ENCODE results near the gene COBL.

COBL gene

DNA sequence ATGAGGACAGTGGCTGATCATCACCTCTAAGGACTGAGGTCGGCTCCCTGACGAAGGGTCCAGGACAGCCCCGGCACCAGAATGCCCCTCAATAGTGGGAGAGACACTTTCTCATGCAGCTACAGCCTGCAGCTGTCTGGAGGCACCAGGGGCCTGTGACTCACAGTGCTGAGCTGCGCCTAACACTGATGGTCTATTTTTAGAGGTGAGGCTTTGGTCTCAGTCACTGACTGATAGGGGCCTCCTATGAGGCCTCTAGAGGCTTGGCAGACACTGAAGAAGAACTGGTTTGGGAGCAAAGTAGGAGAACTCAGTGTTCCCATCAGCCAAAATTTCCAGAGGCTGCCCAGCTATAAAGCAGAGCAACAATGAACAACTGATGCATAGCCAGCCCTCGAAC lies 130.1 kb downstream of the COBL start:
- DNase-seq: no peak

DNA sequence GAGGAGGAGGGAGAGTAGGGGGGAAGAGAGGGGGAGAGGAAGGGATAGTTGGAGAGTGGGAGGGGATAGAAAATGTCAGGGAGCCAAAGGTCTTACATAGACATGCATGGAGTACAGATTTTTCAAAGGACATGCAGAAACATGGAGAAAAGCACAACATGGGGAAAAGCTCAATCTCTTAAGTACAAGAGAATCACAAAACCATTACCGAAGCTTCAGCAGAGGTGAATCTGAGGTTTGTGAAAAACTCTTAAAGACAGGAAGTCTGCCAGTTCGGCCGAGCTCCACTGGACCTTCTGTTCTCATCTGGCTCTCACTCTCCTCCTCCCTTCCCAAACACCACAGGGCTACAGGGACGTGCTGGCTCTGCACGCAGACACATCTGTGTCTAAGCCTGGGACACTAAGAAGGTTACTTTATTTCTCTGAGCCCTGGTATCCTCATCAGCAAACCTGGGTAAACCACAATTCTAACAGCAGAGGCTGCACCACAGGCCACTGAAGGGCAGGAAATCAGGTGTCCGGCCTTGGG lies 133.9 kb downstream of the COBL start:
- no peak for DNase-seq

DNA sequence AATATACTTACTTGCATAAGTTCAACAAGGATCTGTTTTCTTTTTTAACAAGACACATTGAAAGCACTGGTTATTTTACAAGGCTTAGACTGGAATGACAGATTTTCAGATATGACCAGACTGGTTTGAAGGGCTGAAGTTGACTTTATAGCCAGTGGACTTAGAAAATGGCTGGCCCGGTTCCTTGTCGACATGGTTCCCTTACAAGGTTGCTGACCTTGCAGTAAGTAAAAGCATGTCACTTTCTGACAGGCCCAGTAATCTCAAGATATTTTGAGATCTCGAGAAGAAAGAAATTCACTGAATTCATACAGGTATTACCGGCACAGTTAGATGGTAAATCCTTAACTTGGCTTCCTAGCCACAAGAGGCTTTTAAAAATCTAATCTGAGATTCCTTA lies 136.5 kb downstream of the COBL start:
- no peak for DNase-seq

DNA sequence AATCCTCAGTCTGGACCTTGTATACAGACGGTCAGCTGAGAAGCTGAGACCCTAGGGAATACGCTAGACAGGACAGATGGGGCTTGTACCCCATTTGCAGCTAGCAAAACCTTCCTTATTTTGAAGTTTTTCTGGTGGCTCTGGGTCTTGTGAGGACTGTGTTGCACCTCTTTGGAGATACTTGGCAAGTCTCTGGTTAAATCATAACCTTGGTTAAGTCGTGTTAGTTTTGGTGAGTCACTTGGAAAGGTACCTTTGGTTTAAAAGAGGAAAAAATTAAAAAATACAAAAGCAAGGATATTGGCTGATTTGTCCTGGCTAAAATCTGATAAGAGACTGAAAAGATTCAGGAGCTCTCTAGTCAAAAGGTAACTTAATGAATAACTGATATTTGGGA lies 140.6 kb downstream of the COBL start:
- DNase-seq: no peak

DNA sequence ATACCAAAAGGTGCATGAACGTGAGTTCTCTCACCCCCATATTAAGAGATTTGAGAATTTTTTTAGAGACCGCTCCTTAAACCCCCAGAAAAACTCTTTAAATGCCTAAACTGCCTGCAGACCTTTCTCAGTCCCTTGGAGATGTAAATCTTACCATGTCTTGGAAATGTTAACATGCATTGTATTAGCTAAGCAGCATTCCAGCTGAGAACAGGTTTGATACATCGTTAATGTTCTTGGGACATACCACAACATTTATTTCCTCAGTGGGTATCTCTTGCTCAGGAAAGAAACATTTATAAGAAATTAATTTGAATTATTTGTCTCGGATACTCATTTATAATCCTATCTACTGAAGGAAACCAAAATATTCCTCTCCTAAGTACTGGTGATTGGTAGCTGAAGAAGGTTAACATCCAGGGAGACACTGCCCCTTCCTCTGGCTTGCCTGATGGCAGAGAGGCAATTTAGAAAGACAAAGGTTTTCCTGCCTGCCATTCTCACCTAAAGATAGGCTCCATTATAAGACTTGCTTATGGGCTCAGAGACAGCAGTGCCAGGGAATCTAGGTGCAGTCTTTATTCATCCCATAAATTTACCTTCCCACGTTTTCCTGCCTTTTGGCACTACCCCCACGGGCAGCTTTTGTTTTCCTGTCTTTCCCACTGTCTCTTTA lies 141.2 kb downstream of the COBL start:
- DNase-seq: no peak

DNA sequence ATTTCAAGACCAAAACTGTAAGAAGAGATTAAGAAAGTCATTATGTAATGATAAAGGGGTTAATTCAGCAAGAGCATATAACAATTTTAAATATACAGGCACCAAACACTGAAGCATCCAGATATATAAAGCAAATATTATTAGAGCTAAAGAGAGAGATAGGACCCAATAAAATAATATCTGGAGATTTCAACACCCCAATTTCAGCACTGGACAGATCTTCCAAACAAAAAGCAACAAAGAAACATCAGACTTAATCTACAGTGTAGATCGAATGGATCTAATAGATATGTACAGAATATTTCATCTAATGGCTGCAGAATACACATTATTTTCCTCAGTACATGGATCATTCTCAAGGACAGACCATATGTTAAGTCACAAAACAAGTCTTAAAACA lies 151.3 kb downstream of the COBL start:
- DNase-seq: no peak

DNA sequence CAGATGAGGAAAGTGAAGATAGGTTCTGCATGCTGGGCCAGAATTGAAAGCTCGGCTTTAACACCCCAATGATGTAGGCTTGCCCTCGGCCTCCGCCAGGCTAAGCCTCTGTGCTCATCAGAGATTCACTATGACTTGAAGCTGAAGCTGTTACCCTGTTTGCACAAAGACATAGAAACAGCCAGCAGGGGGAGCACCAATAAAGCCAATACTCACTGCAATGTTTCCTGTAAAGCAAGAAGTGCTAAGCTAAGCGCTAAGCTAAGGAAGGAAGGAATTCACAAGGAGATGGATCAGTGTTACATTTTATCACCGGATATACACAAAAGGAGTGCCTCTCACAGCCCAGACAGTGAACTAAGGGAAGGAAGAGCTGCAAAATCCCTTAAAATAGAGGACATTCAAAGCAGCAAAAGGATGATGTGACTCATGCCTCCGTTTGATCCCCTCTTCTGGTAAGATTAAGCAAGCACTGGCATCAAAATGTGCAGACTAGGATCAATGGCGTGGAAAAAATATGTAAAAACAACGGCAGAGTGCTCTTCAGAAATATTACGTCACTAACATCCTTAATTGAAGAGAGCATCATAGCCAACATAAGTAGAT lies 153.8 kb downstream of the COBL start:
- DNase-seq: peak; percentile 77

DNA sequence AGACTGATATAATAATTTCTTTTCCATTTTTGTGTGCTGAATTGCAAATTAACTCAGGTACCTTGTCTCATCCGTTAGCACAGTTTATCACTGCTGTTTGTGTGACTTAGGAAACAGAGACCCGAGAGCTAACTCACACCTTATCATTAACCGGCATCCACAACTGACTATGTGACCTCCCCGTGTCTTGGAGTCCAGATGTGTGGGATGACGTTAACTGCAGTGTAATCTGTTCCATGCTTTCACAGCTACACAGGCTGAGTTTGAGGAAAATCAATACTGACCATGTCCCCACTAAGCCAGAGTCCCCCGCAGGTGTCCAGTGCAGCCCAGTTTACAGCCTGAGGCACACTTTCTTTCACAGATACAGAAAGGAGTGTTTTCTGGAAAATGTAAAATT lies 154.7 kb downstream of the COBL start:
- DNase-seq: no peak

DNA sequence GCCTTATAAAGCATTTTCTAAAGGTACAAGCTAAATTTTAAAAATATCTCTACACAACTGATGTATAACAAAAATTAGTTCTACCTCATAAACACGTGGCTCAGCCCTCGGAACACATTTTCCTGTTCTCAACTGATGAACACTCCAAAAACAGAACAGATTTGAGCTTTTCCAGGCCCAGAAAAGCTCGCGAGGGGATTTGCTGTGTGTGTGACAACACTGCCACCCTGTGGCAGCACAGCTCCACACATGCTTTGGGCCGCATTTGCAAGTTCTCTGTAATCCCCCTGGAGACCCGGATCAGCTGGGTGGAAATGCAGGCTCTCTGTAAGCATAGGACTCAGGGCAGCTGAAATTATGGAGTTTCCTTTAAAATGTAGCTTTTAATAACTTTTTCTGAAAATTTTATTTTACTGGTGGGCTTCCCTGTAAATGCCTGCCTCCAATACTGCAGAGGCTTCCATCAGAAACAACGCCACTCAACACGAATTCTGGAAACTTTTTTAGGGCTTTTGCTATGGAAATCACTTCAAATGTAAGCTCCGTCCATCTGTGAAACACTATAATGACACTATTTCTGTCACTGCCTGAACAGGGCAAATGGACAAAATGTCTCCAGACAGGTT lies 155.5 kb downstream of the COBL start:
- DNase-seq: peak; percentile 51

DNA sequence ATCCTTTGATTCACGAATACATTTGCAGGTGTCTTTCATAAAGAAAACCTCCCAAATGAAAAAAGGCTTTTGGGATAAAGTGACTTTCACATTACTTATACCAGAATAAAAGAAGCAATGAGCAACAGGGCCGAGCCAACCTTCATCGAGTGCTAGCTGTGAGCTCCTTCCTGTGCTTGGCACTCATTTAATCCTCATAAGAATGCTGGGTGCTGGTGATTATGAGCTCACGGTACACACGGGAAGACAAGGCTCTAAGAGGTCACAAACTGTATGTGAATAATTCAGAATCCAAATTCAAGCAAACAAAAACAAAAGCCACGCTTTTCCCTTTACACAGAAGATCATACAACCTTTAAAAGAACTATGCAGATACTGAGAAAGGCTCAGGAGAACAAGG lies 156.2 kb downstream of the COBL start:
- DNase-seq: no peak

DNA sequence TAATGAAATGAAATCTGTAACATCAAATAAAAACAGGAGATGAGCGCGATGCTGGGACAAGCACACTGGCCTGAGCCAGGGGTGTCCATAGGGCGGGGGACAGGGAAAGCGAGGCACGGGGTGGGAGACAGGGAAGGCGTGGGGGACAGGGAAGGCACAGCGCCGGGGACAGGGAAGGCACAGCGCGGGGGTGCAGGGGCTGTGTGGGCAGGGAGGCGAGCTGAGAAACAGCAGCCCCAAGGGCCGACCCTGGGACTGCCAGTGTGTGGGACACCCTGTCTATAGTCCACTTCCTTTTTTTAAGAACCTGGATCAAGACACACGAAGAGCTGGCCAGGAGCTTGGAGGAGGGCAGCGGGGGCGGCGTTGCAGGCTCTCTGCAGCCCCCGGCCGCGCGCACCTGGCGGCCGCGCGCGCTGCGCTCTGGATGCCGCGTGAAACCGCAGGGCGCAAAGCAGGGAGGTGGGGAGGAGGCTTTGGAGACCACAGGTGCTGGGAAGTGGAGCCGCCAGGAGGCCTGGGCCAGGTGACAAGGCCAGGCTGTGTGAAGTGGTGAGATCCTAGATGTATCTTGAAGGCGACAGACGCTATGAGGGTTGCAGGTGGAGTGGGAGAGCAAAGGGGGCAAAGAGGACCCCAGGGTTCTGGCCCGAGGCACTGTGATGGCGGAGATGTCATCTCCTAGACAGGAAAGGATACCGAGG lies 157.7 kb downstream of the COBL start:
- DNase-seq: no peak

DNA sequence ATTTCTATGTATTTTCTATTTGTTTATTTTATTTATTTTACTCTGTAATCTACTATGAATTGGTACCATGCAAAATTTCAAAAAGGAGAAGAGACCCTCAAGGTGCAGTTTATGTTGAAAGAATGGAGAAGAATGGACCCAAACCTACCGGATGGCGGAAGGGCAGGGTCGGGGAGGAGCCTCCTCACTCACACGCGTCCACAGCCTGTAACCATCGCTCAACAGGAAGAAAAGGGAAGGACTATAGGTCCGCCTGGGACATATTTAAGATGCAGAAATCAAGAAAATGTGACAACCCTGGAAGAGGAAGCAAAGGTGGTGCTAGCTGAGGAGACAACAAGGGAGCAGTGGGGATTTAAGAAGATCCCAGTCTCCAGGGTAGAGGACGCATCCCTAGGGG lies 158.4 kb downstream of the COBL start:
- no peak for DNase-seq

DNA sequence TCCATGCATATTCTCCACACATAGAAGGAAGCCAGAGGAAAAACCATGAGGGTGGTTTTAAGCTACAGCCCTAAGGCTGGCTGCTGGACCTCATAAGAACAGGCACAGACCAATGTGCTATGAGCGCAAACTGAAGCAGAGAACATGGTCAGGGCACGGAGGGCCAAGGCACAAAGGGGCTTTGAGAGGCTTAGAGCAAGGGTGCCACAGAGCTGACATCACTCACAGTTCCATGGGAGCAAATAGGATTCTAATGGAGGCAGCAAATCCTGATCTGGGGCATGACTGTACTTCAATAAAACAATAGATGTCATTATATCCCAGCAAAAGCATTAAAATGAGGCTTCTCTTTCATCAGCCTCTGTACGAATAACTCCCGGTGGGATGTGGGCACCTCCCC lies 162.4 kb downstream of the COBL start:
- no peak for DNase-seq

DNA sequence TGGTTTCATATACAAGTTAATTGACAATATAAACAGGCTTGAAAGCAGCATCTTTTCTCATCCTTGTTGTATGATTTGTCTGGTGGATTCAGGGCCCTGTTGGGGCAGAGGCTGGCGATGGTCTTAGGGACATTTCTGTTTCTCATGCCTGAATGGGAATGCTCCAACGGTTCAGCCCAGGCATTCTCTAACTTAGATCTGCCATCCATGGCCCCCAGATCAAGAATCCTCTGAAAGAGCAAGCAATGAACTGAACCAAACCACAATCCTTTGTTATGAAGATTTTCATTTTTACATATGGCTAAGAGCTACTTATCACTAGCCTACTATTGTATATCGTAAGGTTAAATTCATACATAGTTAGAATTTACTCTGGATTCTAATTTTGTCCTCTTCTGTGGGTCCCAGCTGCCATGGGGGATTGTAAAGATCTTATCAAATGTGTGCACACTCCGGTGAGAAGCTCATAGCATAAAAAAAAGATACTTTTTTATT lies 163.9 kb downstream of the COBL start:
- DNase-seq: no peak

DNA sequence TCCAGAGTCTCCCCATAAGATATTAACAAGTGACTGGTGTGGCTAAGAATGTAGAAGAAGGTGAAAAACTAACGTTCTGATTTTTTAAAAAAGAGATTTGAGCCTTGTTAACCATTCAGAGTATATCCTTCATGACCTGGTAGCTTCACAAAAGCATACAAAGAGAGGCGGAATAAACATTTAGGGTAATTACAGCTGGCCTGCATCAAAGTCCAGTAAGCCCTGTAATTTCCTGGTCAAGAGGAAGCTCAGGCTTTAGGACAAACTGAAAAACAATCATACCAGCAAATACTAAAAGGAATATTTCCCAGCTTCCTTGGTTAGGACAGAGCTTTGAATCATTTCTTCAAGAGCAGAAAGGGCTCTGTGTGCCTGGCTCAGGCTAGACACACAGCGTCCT lies 165.2 kb downstream of the COBL start:
- no peak for DNase-seq

DNA sequence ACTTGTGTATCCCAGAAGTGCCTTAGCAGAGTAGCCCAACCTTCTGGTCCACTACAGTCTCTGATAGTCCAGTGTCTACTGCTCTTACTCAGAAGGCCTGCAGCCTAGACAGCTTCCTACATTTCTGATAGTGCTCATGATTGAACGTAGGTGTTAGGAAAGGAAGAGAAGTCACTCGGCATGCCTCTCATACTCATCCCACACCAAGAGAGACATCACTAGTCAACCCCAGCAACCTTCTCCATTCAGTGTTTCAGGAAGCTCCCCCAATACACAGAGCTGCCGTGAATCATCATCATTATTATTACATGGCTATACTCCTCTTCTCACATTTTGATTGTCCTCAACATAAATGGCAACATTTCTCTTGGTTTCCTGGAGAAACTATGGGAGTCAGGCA lies 166.4 kb downstream of the COBL start:
- DNase-seq: no peak

DNA sequence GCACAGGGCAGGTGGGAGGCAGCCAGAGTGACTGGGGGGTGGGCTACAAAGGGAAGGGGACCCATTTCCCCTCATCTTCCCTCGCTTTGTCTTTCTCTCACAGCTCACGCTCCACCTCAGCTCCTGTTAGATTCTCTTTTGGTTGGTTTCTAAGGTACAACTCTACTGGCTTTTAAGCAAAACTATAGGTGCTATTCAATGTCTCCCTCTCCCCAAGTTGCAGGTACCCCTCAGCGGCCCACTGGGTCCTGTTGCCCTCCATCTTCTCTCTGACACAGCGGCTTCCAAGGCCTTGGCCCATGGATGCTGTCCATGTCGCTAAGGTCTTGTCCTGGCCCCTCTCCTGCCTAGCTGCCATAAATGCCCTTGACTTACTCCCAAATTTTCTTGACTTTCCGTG lies 168.4 kb downstream of the COBL start:
- DNase-seq: no peak

DNA sequence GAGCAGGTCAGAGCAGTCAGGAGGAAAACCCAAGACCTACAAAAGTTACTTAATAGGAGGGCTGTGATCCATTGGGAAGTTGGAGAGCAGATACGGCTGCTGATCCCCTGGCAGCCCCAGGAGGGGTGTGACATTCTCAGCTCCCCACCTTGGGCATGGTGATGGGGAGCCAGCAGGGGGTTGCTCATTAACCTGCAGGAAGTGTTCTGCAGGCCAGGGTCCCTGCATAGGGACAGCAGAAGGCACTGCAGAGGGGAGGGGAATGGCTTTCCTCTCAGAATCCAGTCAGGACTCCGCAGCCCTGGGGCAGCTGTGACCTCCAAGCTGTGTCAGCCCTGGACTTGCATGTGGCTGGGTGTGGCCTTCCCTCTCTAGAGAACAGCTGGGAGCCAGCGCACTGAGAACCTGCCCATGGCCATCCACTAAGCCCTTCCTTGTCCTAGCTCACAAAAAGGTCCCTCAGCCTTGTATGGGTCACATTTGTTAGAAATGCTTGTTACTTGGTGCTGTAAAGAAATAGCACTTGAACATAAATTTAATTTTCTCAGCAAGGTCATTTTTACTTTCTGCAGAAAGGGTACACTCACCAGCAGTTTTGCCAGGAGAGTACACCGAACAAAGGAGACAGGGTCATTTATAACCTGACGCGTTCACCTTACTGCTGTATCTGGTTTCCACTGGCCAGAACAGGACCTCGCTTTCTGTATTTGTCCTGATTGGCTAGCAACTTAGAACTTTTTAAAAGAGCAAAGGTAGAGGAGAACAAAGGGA lies 169.6 kb downstream of the COBL start:
- no peak for DNase-seq

DNA sequence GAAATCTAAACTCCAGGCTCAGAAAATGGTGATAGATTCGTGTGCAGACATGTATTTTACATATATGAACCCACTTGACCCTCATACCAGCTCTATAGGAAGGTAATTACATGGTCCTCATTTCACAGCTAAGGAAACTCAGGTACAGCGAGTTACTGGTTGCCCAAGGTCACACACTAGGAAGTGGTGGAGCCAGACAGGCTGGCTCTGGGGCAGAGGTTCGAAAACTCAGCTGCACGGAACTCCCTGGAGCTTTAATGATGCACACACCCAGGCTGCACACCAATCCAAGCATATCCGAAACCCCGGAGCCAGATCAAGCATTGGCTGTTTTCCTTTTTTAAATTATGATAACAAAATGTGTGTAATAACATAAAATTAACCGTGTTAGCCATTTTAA lies 172.4 kb downstream of the COBL start:
- DNase-seq: no peak

DNA sequence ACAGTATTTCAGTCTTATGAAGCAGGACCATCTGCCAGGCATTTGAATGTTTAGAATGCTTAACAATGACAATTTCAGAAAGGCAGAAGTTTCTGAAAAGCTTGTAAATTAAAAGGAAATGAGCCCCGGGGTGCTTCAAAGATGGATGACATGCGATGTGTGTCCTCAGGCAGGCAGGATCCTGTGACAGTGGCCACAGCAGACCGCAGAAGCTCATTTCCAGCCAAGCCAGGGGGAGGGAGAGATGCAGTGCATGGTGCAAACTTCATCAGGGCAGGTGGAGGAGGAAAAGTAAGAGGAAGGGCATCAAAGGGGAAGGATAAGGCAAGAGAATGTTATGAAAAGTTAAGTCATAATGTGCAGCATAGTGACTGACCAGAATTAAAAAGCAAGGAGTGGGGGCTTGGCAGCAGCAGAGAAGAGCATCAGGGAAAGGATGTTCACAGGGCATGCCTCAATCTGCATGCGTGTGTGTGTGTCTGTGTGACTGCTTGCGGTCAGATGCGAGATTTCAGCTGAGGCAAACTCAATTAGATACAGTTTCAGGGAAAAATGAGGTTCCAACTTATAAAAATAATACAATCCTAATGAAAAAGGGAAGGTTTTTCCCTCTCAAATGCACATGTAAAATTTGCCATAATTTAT lies 173.7 kb downstream of the COBL start:
- DNase-seq: no peak

DNA sequence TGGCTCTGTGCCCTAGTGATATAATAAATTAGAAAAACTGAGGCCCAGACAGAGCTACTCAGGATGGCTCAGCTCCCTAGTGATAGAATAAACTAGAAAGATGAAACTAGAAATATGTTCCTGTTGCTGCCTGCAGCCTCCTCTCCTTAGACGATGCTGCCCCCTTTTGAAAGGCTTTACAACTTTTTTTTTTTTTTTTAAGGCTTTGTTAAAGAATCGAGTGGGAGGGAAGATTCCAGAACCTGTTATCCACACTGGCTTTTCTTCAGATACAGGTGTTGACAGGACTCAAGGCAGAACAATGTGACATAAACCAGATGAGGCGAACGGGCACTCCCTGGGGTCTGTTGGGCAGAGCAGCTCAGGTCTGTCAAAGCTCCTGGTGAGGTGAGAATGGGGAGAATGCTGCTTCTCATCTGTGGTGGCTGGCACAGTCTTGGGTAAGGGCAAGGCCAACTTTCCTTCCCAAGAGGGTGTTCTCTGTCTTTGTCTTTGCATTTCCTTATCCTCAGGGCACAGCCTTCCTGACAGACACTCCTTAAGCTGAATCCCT lies 175.1 kb downstream of the COBL start:
- DNase-seq: no peak
